GM13977 (cell line): ENCODE results near the gene PANX2.

Experiments used
- DNase-seq: peaks from one replicate; pipeline ENCODE4 v3.0.0; 2012; ENCODE audit warnings: low spot score
- in situ Hi-C: fragments of 300-500 bp; cut with MboI; formaldehyde crosslinking; loops from one replicate; pipeline ENCODE4 v1.12.0; 2022; ENCODE audit warnings: low sequenced_read_pairs, low pct_unique_long_range_greater_than_20kb, mixed read lengths, inconsistent platforms; ENCODE audit not compliant: unreplicated experiment
- TF ChIP-seq, protein P1 (sequence below): IDR thresholded peaks from 2 replicates; pipeline ENCODE4 v1.5.1; 2012; ENCODE audit warnings: mild to moderate bottlenecking, control low read depth; ENCODE audit not compliant: insufficient read depth; ENCODE audit errors: extremely low read depth, missing control alignments

PANX2 gene

DNA sequence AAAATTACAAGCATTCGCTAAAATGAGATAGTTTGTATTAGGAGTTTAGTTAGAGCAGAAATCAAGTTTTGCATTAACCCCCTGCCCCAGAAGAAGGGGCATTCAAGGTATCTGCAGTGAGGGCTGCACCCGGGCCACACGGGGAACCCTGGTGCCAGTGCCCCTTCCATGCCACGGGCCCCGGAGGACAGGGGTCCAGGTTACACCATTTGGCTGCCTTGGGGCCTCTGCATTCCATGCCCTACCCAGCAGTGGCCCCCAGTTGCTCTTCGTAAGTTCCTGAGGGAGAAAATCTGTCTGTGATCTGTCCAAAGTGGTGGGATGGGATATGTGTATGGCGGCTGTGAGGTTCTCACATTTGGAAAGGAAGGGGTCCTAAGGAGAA is 16.8 kb upstream of the PANX2 start:
- TF ChIP-seq, protein P1, sequence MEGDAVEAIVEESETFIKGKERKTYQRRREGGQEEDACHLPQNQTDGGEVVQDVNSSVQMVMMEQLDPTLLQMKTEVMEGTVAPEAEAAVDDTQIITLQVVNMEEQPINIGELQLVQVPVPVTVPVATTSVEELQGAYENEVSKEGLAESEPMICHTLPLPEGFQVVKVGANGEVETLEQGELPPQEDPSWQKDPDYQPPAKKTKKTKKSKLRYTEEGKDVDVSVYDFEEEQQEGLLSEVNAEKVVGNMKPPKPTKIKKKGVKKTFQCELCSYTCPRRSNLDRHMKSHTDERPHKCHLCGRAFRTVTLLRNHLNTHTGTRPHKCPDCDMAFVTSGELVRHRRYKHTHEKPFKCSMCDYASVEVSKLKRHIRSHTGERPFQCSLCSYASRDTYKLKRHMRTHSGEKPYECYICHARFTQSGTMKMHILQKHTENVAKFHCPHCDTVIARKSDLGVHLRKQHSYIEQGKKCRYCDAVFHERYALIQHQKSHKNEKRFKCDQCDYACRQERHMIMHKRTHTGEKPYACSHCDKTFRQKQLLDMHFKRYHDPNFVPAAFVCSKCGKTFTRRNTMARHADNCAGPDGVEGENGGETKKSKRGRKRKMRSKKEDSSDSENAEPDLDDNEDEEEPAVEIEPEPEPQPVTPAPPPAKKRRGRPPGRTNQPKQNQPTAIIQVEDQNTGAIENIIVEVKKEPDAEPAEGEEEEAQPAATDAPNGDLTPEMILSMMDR: no peak
- in situ Hi-C loops: no loop called here
- DNase-seq: no peak

DNA sequence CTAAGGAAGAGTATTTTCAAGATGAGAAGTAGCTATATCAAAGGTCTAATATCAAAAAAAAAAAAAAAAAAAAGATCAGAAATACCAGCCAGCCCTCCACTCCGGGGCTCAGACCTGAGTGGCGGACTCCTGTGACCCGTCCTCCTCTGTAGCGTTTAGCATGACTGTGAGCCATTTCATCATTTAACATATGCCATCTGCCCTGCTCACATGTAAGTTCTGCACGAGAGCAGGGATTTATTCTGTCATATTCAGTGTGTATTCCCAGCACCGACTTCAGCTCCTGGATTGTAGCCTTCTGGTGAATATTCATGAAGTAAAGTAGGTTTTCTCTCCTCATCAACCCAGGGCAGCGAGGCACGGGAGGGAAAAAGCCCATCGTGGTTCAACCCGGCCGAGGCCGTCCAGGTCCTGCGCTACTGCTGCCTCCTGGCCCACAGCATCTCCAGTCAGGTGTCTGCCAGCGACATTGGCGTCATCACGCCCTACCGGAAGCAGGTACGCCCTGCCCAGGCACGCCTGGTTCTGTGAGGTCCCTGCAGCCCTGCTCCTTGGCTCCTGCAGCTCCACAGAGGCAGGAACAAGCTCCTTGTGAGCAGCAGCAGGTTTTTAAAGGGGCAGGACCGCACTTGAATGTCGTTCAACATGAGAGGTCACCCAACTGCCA is 12.7 kb upstream of the PANX2 start:
- DNase-seq: no peak
- TF ChIP-seq, protein P1: no peak
- in situ Hi-C loops: no loop called here

DNA sequence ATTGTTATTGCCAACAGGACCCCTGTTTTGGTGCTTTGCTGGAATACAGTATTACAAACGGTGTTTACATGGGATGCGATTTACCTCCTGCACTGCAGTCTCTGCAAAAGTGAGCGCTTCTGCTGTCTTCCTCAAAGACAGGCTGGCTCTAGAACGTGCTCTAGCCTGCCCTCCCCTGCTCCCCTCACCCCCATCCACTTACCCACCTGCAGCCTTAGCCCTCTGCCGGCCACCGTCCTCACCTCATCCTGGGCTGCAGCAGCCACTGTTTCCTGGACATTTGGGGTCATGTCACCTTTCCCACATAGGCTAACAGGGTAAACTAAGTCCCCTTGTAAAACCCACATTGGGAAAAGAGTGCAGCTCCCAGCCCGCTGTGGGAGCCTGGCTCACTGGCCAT is 9.6 kb upstream of the PANX2 start:
- in situ Hi-C loops: no loop called here
- DNase-seq: no peak
- TF ChIP-seq, protein P1: no peak

DNA sequence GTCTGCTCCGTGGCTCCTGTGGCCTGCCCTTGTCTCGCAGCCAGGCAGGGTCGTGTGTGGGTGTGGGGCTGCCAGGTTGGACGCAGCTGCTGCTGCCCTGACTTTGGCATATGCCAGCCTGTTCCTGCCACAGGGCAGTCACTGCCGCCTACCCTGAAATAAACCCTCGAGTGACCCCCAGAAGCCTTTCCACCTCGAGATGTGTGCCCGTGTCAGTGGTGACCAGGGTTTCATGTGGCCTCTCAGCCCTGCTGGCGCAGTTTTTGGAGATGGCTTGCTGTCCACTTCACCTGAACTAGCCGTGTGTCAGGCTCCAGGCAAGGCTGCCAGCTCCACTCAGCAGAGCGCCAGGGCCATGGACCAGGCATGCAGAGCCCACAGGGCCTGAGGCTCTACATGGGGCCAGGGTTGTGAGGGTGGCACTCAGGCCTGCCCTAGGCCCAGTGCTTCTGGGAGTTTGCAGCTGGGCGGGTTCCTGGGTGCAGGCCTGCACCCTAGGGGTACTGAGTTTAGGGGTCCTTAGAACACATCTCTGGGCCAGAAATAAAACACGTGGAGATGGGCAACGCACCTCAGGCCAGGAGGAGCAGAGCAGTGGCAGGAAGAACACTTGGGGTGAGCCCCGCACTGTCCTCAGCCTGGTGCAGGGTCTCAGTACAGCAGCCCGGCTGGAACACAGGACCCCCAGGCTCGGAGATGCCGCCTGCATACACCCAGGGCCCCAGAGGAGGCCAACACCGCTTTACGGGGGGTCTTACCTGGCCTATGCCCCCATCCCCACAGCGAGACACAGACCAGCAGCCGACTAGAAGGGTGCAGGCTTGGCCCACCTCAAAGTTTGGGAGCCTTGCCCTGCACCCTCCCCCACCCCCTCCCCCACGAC is 8.8 kb upstream of the PANX2 start:
- in situ Hi-C loops: no loop called here
- TF ChIP-seq, protein P1: no peak
- DNase-seq: no peak

DNA sequence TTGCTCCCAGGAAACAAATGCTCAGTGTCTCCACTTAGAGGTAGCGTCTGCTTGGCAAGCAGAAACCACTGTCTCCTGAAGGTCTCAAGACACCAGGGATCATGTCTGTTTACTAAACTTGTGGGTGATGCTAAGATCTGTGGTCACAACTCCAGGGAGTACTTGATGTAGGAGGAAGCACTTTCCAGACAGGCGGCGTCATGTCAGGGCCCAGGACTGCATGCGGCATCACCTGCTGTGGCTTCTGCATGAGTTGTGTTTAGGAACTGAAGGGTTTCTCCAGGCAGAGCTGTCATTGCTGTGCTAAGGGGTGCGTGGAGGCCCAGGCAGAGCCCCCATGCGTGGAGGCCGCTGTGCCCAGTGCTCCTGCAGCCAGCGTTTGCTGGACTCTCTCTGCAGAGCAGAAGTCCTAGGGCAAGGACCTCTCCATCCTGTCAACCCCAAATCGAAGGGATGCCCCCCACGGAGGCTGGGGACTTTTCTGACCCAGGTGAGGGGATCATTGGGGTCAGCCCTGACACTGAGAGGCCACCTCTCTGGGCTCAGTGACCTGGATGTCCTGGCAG is 8.1 kb upstream of the PANX2 start:
- TF ChIP-seq, protein P1: no peak
- no peak for DNase-seq
- in situ Hi-C loops: no loop called here

DNA sequence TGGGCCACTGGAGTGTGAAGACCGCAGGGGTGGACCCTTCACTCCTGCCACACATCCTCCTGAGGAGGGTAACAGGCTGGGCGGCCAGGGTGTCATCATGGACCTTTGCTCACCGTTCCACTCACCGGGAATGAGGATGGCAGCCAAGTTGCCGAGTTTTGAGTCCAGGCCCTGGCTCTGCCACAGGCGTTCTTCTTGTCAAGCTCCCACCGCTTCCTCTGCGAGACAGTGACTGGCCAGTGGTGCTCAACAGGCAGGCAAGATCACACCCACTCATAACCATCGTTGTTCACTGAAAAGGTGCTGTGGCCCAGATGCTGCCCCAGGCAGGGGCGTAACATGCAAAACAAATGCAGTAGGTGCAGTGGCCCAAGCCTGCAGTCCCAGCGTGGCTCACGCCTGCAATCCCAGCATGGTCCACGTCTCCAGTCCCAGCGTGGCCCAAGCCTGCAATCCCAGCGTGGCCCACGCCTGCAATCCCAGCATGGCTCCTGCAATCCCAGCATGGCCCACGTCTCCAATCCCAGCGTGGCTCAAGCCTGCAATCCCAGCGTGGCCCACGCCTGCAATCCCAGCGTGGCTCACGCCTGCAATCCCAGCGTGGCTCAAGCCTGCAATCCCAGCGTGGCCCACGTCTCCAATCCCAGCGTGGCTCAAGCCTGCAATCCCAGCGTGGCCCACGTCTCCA is 5.0 kb upstream of the PANX2 start:
- no peak for DNase-seq
- in situ Hi-C loops: no loop called here
- TF ChIP-seq, protein P1: no peak
